Measurements from ENCODE around the gene NQO2. TPM values are rescaled to one million over a fixed set of nuclear protein-coding genes. Genes with fewer than 3 reads are reported as not detected.
"Not testable (repeated sequence)": the region's sequence is repeated elsewhere in the genome, so short reads cannot be mapped to it uniquely, and the experiment has no call there.

NQO2 gene
- total RNA-seq, 3 donors from 2014 or later = 13.4 to 24.1 (median 23.2) TPM

GRCh38 chr6:3007571-3007970 lies 7.9 kb downstream of the NQO2 start:
- DNase-seq (no peak), ATAC-seq (no peak)
- Histone ChIP-seq H3K4me1 (ENCODE audit: low read depth) (no peaks in the 10 kb centered on the region), H3K36me3 (ENCODE audit: low read depth) (no peaks in the 10 kb centered on the region), H3K4me3 (no peak overlapping the region), H3K9me3 (peaks cover 13% of the 10 kb centered on the region)
- no peak for TF ChIP-seq CTCF (IDR thresholded peaks at IDR 0.05)
- intact Hi-C loops (cut with DNase I, micrococcal nuclease) = no loop called here

- DNase-seq; H3K4me3 ChIP-seq; H3K36me3 ChIP-seq (ENCODE audit: low read depth); intact Hi-C loops (cut with DNase I, micrococcal nuclease); ATAC-seq; H3K4me1 ChIP-seq (ENCODE audit: low read depth): not testable (repeated sequence)
- H3K9me3 ChIP-seq = peaks cover 13% of the 10 kb centered on the region
These were observed 9.1 kb downstream of the NQO2 start for GRCh38 chr6:3008712-3009265.

DNA sequence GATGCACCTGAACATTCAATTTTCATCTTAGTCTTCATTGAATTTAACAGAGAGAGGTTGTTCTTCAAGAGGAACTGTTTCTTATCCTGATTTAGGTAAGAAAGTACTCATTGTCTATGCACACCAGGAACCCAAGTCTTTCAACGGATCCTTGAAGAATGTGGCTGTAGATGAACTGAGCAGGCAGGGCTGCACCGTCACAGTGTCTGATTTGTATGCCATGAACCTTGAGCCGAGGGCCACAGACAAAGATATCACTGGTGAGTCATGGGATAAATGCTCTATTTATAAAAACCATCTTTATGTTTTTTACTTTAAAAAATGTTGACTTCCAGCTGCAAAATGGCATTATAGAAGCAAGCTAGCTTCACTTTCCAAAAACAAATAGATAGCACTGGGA lies 10.2 kb downstream of the NQO2 start:
- DNase-seq = peak in 1 of 3 donors; percentile 1
- peak; percentile 69 for ATAC-seq
- H3K36me3 ChIP-seq (ENCODE audit: low read depth) = no peaks in the 10 kb centered on the region
- no peaks in the 10 kb centered on the region for H3K4me1 ChIP-seq (ENCODE audit: low read depth)
- peaks cover 13% of the 10 kb centered on the region for H3K9me3 ChIP-seq
- no peak for TF ChIP-seq CTCF (IDR thresholded peaks at IDR 0.05)
- intact Hi-C loops (cut with DNase I, micrococcal nuclease) = loop anchor here in 1 of 2 donors (5.0 kb wide), 1 partner anchor 37 kb away; no protein-coding TSS in a partner anchor
- H3K4me3 ChIP-seq = no peak overlapping the region

GRCh38 chr6:3011158-3011557 lies 11.5 kb downstream of the NQO2 start:
- ATAC-seq (no peak), DNase-seq (no peak)
- no peaks in the 10 kb centered on the region for H3K36me3 ChIP-seq (ENCODE audit: low read depth)
- no peak overlapping the region for H3K4me3 ChIP-seq
- peaks cover 13% of the 10 kb centered on the region for H3K9me3 ChIP-seq
- H3K4me1 ChIP-seq (ENCODE audit: low read depth) = no peaks in the 10 kb centered on the region
- TF ChIP-seq CTCF (IDR thresholded peaks at IDR 0.05) = no peak
- intact Hi-C loops (cut with DNase I, micrococcal nuclease) = loop anchor here in 1 of 2 donors (5.0 kb wide), 1 partner anchor 36 kb away; no protein-coding TSS in a partner anchor

GRCh38 chr6:3011592-3011991 lies 11.9 kb downstream of the NQO2 start:
- H3K9me3 ChIP-seq = peaks cover 13% of the 10 kb centered on the region
- intact Hi-C loops (cut with DNase I, micrococcal nuclease) = loop anchor here in 1 of 2 donors (5.0 kb wide), 1 partner anchor 36 kb away; no protein-coding TSS in a partner anchor
- H3K4me1 ChIP-seq (ENCODE audit: low read depth) = no peaks in the 10 kb centered on the region
- no peak for TF ChIP-seq CTCF (IDR thresholded peaks at IDR 0.05)
- H3K4me3 ChIP-seq = no peak overlapping the region
- DNase-seq (no peak), ATAC-seq (no peak)
- no peaks in the 10 kb centered on the region for H3K36me3 ChIP-seq (ENCODE audit: low read depth)

GRCh38 chr6:3013486-3013885 lies 13.8 kb downstream of the NQO2 start:
- peak; percentile 52 for ATAC-seq
- peak in 1 of 3 donors; percentile 60 for DNase-seq
- TF ChIP-seq CTCF (IDR thresholded peaks at IDR 0.05) = no peak
- peaks cover 13% of the 10 kb centered on the region for H3K9me3 ChIP-seq
- no peak overlapping the region for H3K4me3 ChIP-seq
- intact Hi-C loops (cut with DNase I, micrococcal nuclease) = loop anchor here in 1 of 2 donors (5.0 kb wide), 1 partner anchor 34 kb away; no protein-coding TSS in a partner anchor
- no peaks in the 10 kb centered on the region for H3K36me3 ChIP-seq (ENCODE audit: low read depth)
- H3K4me1 ChIP-seq (ENCODE audit: low read depth) = no peaks in the 10 kb centered on the region

Data from mucosa of descending colon (tissue), 3 donors.